Mucosa of rectum (tissue), 2 donors: Measurements from ENCODE around the gene CRAT.

ENCODE experiments used
- H3K27ac ChIP-seq, 2 donors: one replicate each; pipeline ENCODE4 v1.7.0; 2013; ENCODE audit warnings: inconsistent platforms in 2 of 2, low read depth in 2 of 2, low read length in 2 of 2
- H3K27me3 ChIP-seq, 2 donors: one replicate each; pipeline ENCODE4 v1.7.0; 2013; ENCODE audit warnings: low read length in 2 of 2; ENCODE audit not compliant: control insufficient read depth in 2 of 2, insufficient read depth in 2 of 2
- H3K36me3 ChIP-seq, 2 donors: one replicate each; pipeline ENCODE4 v1.7.0; 2013; ENCODE audit warnings: low read length in 2 of 2; ENCODE audit not compliant: control insufficient read depth in 2 of 2, insufficient read depth in 2 of 2
- H3K4me1 ChIP-seq, 2 donors: one replicate each; pipeline ENCODE4 v1.7.0; 2013; ENCODE audit warnings: low read length in 2 of 2, mild to moderate bottlenecking in 1 of 2; ENCODE audit not compliant: control insufficient read depth in 2 of 2, insufficient read depth in 2 of 2
- H3K4me3 ChIP-seq, 2 donors: one replicate each; pipeline ENCODE4 v1.7.0; 2013; ENCODE audit warnings: low read length in 2 of 2
- H3K9ac ChIP-seq, 2 donors: one replicate each; pipeline ENCODE4 v1.7.0; 2013; ENCODE audit warnings: low read length in 2 of 2, low read depth in 1 of 2, mild to moderate bottlenecking in 1 of 2
- H3K9me3 ChIP-seq, 2 donors: one replicate each; pipeline ENCODE4 v1.7.0; 2013; ENCODE audit warnings: low read length in 2 of 2; ENCODE audit not compliant: control insufficient read depth in 2 of 2
- donor health status: healthy.
- donor health status: Normal muscosa, but diverticular disease.

Gene CRAT

GRCh38 chr9:129076640-129077037, 34.0 kb downstream of the CRAT start:
- H3K4me1 ChIP-seq, result peaks cover 36 to 38% of the 10 kb centered on the region in 2 donors
- H3K9me3 ChIP-seq, result no peaks in the 10 kb centered on the region
- peak overlapping the region; percentile 63 to 74 for H3K27ac ChIP-seq
- H3K36me3 ChIP-seq, result peaks cover 0 to 3% of the 10 kb centered on the region in 2 donors
- H3K4me3 ChIP-seq, result no peak overlapping the region
- H3K27me3 ChIP-seq, result no peaks in the 10 kb centered on the region
- H3K9ac ChIP-seq, result peak overlapping the region in 1 of 2 donors; percentile 51

DNA sequence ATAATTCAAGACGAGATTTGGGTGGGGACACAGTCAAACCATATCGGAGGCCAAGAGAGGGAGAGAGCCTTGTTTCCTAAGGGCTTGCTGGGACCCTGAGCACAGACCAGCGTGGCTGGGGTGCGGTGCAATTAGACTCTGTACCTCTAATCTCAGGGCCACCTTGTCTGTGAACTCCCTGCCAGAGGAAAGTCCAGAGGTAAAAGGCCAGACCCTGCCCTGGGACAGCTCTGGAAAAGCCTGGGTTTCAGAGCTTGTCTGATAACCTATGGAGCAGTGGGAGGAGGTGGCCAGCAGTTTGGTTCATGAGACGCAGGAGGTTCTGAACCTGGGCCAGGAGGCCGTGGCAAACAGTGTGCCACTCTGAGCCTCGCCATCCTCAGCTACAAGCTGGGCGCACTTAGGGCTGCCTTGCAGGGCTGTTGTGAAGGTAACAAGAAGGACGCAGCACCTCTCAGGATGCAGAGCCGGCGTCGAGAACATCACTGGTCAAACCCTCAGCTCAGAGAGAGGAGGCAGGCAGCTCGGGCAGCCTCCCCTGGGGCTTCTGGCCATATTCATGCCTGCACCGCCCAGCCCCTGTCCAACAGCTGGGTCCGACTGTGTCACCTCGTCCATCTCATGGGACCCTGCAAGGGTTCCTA, 34.5 kb downstream of the CRAT start:
- Histone ChIP-seq H3K27me3 (no peaks in the 10 kb centered on the region), H3K27ac (peak overlapping the region; percentile 63 to 74), H3K9me3 (no peaks in the 10 kb centered on the region), H3K4me3 (no peak overlapping the region), H3K9ac (peak overlapping the region in 1 of 2 donors; percentile 17), H3K36me3 (peaks cover 0 to 3% of the 10 kb centered on the region in 2 donors), H3K4me1 (peaks cover 33 to 36% of the 10 kb centered on the region in 2 donors)

GRCh38 chr9:129074106-129074505, 36.5 kb downstream of the CRAT start:
- Histone ChIP-seq H3K36me3 (peaks cover 3% of the 10 kb centered on the region in 2 donors), H3K27me3 (no peaks in the 10 kb centered on the region), H3K9me3 (no peaks in the 10 kb centered on the region), H3K4me3 (no peak overlapping the region), H3K27ac (no peak overlapping the region), H3K9ac (no peak overlapping the region), H3K4me1 (peaks cover 27 to 30% of the 10 kb centered on the region in 2 donors)

DNA sequence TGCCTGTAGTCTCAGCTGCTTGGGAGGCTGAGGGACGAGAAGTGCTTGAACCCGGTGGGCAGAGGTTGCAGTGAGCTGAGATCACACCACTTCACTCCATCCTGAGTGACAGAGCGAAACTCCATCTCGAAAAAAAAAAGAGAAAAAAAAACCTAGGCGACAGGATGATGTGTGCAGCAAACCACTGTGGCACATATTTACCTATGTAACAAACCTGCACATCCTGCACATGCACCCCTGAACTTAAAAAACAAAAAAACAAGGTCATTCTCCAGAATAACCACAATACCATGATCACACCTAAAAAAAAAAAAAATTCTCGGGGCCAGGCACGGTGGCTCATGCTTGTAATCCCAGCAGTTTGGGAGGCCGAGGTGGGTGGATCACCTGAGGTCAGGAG, 37.2 kb downstream of the CRAT start:
- H3K27ac ChIP-seq, result no peak overlapping the region
- H3K9ac ChIP-seq, result no peak overlapping the region
- H3K27me3 ChIP-seq, result no peaks in the 10 kb centered on the region
- peaks cover 23 to 27% of the 10 kb centered on the region in 2 donors for H3K4me1 ChIP-seq
- no peak overlapping the region for H3K4me3 ChIP-seq
- H3K9me3 ChIP-seq, result no peaks in the 10 kb centered on the region
- peaks cover 3 to 8% of the 10 kb centered on the region in 2 donors for H3K36me3 ChIP-seq

DNA sequence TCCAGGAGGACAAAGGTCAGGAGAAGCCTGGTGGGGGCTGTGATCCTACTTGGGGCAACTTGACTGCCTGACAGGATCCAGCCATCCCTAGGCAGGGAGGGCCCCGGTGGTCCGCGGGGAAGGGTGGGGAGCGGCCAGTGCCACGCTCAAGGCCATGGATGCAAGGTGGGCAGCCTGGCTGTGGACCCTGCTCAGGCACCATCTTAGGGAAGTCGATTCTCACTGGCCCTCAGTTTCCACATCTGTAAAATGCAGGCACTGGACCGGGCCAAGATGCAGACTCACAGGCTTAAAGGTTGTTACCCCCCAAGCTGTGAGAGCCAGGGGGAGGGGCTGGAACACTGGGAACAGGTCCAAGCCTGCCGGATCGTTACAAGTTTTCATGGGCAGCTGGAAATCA, 38.4 kb downstream of the CRAT start:
- Histone ChIP-seq H3K9me3 (no peaks in the 10 kb centered on the region), H3K27ac (no peak overlapping the region), H3K4me3 (no peak overlapping the region), H3K36me3 (peaks cover 9 to 20% of the 10 kb centered on the region in 2 donors), H3K27me3 (no peaks in the 10 kb centered on the region), H3K9ac (no peak overlapping the region), H3K4me1 (peaks cover 18 to 23% of the 10 kb centered on the region in 2 donors)

- no peak overlapping the region for H3K9ac ChIP-seq
- H3K4me1 ChIP-seq, result peaks cover 14 to 19% of the 10 kb centered on the region in 2 donors
- H3K27ac ChIP-seq, result no peak overlapping the region
- H3K36me3 ChIP-seq, result peaks cover 9 to 22% of the 10 kb centered on the region in 2 donors
- no peaks in the 10 kb centered on the region for H3K27me3 ChIP-seq
- no peak overlapping the region for H3K4me3 ChIP-seq
- no peaks in the 10 kb centered on the region for H3K9me3 ChIP-seq
Measured at GRCh38 chr9:129071526-129072126, 39.0 kb downstream of the CRAT start.

DNA sequence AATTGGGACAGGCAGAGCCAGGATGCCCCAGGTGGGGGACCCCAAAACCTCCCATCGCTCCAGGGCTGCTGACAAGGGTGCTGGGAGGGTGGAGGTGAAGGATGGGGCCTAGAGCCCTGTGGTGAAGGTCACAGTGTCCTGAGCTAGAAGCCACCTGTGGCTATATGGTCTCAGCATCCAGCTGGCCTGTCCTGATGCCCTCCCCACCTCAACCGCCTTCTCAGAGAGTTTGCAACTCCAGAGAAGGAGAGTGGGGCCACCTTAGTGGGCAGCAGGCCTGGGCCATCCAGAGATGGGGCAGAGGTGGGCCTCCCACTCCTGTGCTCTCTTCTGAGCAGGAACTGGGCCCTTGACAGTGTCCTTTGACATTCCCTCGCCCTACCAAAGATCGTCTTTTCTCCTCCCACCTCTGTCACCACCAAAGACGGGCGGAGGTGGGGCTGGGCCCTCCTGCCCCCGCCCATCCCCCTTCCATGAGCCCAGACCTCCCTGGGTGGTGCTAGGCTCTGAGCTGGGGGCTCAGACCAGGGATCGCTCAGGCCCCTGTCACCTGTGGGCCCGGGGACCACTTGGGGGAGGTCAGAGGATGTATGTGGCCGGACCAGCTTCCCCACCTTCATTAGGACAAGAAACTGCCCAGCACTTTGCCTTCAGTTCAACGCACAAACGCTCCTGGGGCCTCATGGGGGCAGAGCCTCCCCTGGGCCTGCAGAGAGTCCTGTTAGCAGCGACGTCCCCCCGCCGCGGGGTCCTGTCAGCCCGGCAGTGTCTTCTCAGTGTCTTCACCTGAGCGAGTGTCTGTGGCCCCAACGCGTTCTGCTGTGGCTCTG, 39.7 kb downstream of the CRAT start:
- Histone ChIP-seq H3K4me3 (no peak overlapping the region), H3K27me3 (no peaks in the 10 kb centered on the region), H3K36me3 (peaks cover 13 to 24% of the 10 kb centered on the region in 2 donors), H3K9me3 (no peaks in the 10 kb centered on the region), H3K4me1 (peaks cover 8 to 12% of the 10 kb centered on the region in 2 donors), H3K9ac (no peak overlapping the region), H3K27ac (no peak overlapping the region)

GRCh38 chr9:129069862-129070641, 40.5 kb downstream of the CRAT start:
- Histone ChIP-seq H3K27me3 (no peaks in the 10 kb centered on the region), H3K36me3 (peaks cover 18 to 30% of the 10 kb centered on the region in 2 donors), H3K4me1 (peaks cover 8 to 10% of the 10 kb centered on the region in 2 donors), H3K9ac (no peak overlapping the region), H3K4me3 (no peak overlapping the region), H3K9me3 (no peaks in the 10 kb centered on the region), H3K27ac (peak overlapping the region; percentile 20 to 58)

- Histone ChIP-seq H3K9me3 (no peaks in the 10 kb centered on the region), H3K4me3 (no peak overlapping the region), H3K27me3 (no peaks in the 10 kb centered on the region), H3K9ac (no peak overlapping the region), H3K36me3 (peaks cover 22 to 36% of the 10 kb centered on the region in 2 donors), H3K27ac (peak overlapping the region; percentile 36 to 58), H3K4me1 (peaks cover 8 to 10% of the 10 kb centered on the region in 2 donors)
Measured at GRCh38 chr9:129068990-129069861, 41.4 kb downstream of the CRAT start.
